BE2C (cell line): ENCODE measurements around the gene CRKL.
"Not testable (repeated sequence)": the region's sequence is repeated elsewhere in the genome, so short reads cannot be mapped to it uniquely, and the experiment has no call there.

Source experiments
- DNase-seq: peaks from one replicate; pipeline ENCODE4 v3.0.0-alpha.2; 2020
- H3K27me3 ChIP-seq: fragments of 250-450 bp; sonication (Bioruptor Pico); 2 replicates; pipeline ENCODE4 v1.5.1; 2020; ENCODE audit warnings: mild to moderate bottlenecking
- H3K36me3 ChIP-seq: fragments of 250-450 bp; sonication (Bioruptor Pico); 2 replicates; pipeline ENCODE4 v1.5.1; 2020; ENCODE audit warnings: mild to moderate bottlenecking
- H3K4me1 ChIP-seq: fragments of 250-450 bp; sonication (Bioruptor Pico); 2 replicates; pipeline ENCODE4 v1.5.1; 2020
- H3K4me3 ChIP-seq: 2 replicates; pipeline ENCODE4 v1.5.1; 2011; ENCODE audit warnings: low read depth, low read length
- H3K9me3 ChIP-seq: fragments of 250-450 bp; sonication (Bioruptor Pico); 2 replicates; pipeline ENCODE4 v1.5.1; 2020
- TF ChIP-seq, protein P1 (sequence below): IDR thresholded peaks from 2 replicates; pipeline ENCODE4 v1.5.1; 2012; ENCODE audit warnings: mild to moderate bottlenecking, low read depth, low read length

CRKL gene

DNA sequence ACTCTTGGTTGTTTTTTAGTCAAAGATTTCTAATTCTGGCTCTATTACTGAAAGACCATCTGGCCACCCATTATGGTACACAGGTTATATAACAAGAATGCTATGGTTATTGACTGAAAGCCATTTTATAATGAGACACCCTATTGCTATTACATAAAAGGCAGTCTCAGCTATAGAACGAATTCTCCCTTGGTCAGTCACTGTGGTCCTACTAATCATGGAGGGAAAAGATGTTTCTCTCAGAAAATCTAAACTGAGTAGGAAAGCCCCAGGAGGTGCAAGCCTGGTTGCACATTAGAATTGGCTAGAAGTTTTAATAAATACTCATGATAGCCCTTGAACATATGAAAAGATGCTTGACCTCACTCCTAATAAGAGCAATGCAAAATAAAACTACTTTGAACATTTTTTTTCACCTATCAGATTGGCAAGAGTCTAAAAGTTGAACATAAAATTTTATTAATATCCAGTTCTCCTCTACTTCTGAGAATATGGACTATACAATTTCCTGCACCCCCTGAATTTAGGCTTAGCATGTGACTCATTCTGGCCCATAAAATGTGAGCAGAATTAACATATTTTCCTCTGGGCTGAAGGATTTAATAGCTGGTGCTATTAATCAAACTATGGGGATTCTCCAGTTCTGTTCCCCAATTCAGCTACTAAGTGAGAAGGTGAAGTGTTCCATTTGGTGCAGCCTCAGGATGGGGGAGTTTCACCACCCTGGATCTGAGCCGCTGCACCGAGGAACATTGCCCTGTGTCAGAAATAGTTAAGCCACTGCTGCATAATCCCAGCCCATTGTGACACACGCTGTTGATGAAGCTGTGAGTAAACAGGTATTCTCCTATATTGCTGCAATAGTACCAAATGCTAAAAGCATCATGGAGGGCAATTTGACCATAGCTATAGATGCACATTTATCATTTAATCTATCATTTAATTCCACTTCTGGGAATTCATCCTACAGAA is 11.5 kb upstream of the CRKL start:
- Histone ChIP-seq H3K4me3 (no peak overlapping the region), H3K4me1 (no peaks in the 10 kb centered on the region), H3K27me3 (no peaks in the 10 kb centered on the region), H3K9me3 (no peaks in the 10 kb centered on the region), H3K36me3 (no peaks in the 10 kb centered on the region)
- TF ChIP-seq, protein P1, sequence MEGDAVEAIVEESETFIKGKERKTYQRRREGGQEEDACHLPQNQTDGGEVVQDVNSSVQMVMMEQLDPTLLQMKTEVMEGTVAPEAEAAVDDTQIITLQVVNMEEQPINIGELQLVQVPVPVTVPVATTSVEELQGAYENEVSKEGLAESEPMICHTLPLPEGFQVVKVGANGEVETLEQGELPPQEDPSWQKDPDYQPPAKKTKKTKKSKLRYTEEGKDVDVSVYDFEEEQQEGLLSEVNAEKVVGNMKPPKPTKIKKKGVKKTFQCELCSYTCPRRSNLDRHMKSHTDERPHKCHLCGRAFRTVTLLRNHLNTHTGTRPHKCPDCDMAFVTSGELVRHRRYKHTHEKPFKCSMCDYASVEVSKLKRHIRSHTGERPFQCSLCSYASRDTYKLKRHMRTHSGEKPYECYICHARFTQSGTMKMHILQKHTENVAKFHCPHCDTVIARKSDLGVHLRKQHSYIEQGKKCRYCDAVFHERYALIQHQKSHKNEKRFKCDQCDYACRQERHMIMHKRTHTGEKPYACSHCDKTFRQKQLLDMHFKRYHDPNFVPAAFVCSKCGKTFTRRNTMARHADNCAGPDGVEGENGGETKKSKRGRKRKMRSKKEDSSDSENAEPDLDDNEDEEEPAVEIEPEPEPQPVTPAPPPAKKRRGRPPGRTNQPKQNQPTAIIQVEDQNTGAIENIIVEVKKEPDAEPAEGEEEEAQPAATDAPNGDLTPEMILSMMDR, result no peak
- no peak for DNase-seq

DNA sequence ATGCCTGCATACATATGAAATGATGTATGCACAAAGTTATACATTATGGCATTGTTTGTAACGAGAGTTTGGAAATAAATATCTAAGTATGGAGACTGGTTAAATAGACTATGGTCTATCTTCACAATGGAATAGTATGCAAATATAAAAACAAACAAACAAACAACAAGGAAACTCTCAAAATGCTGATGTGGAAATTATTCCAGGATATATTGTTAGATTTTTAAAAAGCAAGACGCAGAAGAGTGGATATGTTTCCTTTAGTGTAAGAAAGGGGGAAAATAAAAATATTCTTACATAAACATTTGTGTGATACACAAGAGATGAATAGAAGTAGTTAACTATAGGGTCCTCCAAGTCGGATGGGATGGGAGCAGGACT is 10.8 kb upstream of the CRKL start:
- Histone ChIP-seq H3K4me3 (no peak overlapping the region), H3K9me3 (no peaks in the 10 kb centered on the region), H3K36me3 (no peaks in the 10 kb centered on the region), H3K27me3 (no peaks in the 10 kb centered on the region), H3K4me1 (no peaks in the 10 kb centered on the region)
- TF ChIP-seq, protein P1, result no peak
- no peak for DNase-seq

DNA sequence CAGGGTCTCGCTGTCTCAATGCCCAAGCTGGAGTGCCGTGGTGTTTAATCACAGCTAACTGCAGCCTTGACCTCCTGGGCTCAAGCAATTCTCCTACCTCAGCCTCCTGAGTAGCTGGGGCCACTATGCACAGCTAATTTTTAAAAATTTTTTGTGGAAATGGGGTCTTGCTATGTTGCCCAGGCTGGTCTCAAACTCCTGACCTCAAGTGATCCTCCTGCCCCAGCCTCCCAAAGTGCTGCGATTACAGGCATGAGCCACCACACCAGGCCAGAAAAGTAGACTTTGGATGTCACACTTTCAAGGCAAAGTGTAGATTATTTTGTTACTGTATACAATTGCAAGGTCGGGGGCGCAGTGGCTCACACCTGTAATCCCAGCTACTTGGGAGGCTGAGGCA is 8.5 kb upstream of the CRKL start:
- not testable (repeated sequence) for H3K4me1 ChIP-seq, H3K27me3 ChIP-seq, H3K9me3 ChIP-seq, H3K36me3 ChIP-seq, H3K4me3 ChIP-seq, DNase-seq

GRCh38 chr22:20909543-20910303 is 7.5 kb upstream of the CRKL start:
- TF ChIP-seq, protein P1, result no peak
- H3K36me3 ChIP-seq, result no peaks in the 10 kb centered on the region
- no peak overlapping the region for H3K4me3 ChIP-seq
- no peaks in the 10 kb centered on the region for H3K4me1 ChIP-seq
- H3K27me3 ChIP-seq, result no peaks in the 10 kb centered on the region
- DNase-seq, result no peak
- no peaks in the 10 kb centered on the region for H3K9me3 ChIP-seq

GRCh38 chr22:20912494-20912893 is 4.7 kb upstream of the CRKL start:
- no peaks in the 10 kb centered on the region for H3K9me3 ChIP-seq
- H3K4me3 ChIP-seq, result no peak overlapping the region
- no peaks in the 10 kb centered on the region for H3K27me3 ChIP-seq
- TF ChIP-seq, protein P1, result no peak
- no peaks in the 10 kb centered on the region for H3K4me1 ChIP-seq
- DNase-seq, result no peak
- no peaks in the 10 kb centered on the region for H3K36me3 ChIP-seq

GRCh38 chr22:20918663-20919218 is 1.5 kb downstream of the CRKL start:
- Histone ChIP-seq H3K36me3 (peaks cover 15% of the 10 kb centered on the region), H3K4me3 (peak overlapping the region; percentile 96), H3K9me3 (no peaks in the 10 kb centered on the region), H3K27me3 (no peaks in the 10 kb centered on the region), H3K4me1 (no peaks in the 10 kb centered on the region; the same call in 1 of the 2 replicates)
- peak; percentile 14 for DNase-seq
- TF ChIP-seq, protein P1, result no peak
